ENCODE results near the gene STEAP4. TPM values are rescaled to one million over a fixed set of nuclear protein-coding genes. Genes with fewer than 3 reads are reported as not detected.

STEAP4 gene
- total RNA-seq, 1 donor from 2014 or later = 53.9 TPM

DNA sequence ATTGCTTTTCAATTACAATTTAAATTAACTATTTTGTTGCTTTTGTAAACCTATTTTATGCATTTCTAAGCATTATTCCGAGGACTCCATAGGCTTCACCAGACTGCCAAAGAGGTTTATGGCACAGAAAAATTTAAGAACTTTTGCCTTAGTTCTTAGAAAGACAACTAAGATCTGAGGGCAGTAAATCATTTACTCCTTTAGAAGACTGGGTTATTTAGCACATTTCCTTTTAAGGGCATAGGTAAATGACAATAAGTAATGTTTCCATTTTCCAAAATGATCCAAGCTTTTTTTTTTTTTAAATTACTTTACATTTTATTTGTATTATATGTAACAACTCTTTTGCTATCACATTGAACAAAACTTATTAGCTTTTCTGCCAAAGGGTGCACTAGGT, 15.0 kb upstream of the STEAP4 start:
- intact Hi-C loops (cut with DNase I) = no loop called here
- TF ChIP-seq, protein P1, sequence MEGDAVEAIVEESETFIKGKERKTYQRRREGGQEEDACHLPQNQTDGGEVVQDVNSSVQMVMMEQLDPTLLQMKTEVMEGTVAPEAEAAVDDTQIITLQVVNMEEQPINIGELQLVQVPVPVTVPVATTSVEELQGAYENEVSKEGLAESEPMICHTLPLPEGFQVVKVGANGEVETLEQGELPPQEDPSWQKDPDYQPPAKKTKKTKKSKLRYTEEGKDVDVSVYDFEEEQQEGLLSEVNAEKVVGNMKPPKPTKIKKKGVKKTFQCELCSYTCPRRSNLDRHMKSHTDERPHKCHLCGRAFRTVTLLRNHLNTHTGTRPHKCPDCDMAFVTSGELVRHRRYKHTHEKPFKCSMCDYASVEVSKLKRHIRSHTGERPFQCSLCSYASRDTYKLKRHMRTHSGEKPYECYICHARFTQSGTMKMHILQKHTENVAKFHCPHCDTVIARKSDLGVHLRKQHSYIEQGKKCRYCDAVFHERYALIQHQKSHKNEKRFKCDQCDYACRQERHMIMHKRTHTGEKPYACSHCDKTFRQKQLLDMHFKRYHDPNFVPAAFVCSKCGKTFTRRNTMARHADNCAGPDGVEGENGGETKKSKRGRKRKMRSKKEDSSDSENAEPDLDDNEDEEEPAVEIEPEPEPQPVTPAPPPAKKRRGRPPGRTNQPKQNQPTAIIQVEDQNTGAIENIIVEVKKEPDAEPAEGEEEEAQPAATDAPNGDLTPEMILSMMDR (IDR thresholded peaks at IDR 0.05) = no peak
- H3K36me3 ChIP-seq = no peaks in the 10 kb centered on the region

DNA sequence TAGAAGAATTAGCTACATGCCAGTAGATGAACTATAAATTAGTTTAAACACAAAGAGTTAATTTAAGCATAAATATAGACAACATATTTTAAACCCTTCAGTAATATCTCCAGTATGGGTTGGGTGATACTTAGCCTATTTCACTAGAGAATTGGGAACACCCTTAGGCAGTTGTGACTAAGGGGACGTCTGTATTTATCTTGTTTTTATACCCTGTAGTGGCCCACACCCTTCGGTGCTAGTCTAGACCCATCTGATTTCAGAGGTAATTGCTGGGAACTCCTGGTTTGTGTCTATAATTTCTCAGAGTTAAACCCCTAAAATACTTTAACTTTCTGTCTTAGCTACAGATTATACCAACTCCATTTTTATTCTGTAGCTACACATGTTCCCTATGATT, 11.5 kb upstream of the STEAP4 start:
- ATAC-seq = no peak
- Histone ChIP-seq H3K9me3 (no peaks in the 10 kb centered on the region), H3K4me1 (peaks cover 8% of the 10 kb centered on the region), H3K27me3 (no peaks in the 10 kb centered on the region), H3K27ac (no peak overlapping the region), H3K36me3 (no peaks in the 10 kb centered on the region), H3K4me3 (no peak overlapping the region)
- intact Hi-C loops (cut with DNase I) = no loop called here
- TF ChIP-seq, protein P1 (IDR thresholded peaks at IDR 0.05) = no peak
- no peak for DNase-seq

More for the DNA sequence above, 15.0 kb upstream of the STEAP4 start:
- H3K9me3 ChIP-seq = no peaks in the 10 kb centered on the region
- no peak overlapping the region for H3K4me3 ChIP-seq
- no peak for DNase-seq
- no peak overlapping the region for H3K27ac ChIP-seq
- H3K4me1 ChIP-seq = peaks cover 8% of the 10 kb centered on the region
- no peaks in the 10 kb centered on the region for H3K27me3 ChIP-seq
- ATAC-seq = no peak

DNA sequence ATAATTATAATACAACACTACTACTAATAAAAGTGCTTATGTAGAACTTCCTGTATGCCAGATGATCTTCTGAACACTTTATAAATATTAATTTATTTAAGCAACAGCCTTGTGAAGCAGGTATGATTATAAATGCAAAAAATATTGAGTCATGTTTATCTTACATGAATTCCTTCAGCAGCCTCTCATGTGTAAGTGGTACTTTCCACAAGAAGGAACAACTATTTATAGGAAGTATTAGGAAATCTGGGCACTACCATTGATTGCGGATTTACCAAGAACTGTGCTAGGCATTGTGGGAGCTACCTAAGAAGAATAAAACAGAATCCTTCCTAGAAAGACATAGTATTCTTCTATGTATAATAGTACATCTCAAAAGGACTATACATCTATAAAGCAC, 10.7 kb upstream of the STEAP4 start:
- Histone ChIP-seq H3K4me1 (peaks cover 8% of the 10 kb centered on the region), H3K4me3 (no peak overlapping the region), H3K9me3 (no peaks in the 10 kb centered on the region), H3K27me3 (no peaks in the 10 kb centered on the region), H3K27ac (no peak overlapping the region), H3K36me3 (no peaks in the 10 kb centered on the region)
- TF ChIP-seq, protein P1 (IDR thresholded peaks at IDR 0.05) = no peak
- ATAC-seq (peak; percentile 86), DNase-seq (no peak)
- intact Hi-C loops (cut with DNase I) = no loop called here

DNA sequence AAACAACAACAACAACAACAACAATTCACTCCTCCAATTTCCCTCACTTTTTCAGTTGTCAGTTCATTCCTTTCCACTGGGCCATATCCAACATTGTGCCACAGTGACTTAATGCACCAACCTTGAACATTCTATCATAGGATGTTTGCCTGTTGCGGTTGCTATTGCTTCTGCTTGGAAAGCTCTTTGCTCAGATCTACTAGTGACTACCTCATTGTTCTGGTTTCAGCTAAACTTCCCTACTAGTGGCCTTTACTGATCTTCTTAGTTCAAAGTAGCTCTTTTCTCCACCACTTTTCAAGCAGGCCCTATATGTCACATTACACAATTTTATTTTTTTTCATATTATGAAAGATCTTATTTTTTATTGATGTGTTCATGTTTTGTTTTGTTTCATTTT, 9.8 kb upstream of the STEAP4 start:
- TF ChIP-seq, protein P1 (IDR thresholded peaks at IDR 0.05) = no peak
- intact Hi-C loops (cut with DNase I) = no loop called here
- no peak overlapping the region for H3K27ac ChIP-seq
- H3K4me3 ChIP-seq = no peak overlapping the region
- ATAC-seq (peak; percentile 15), DNase-seq (no peak)
- H3K4me1 ChIP-seq = peaks cover 8% of the 10 kb centered on the region
- H3K9me3 ChIP-seq = no peaks in the 10 kb centered on the region
- H3K36me3 ChIP-seq = no peaks in the 10 kb centered on the region
- H3K27me3 ChIP-seq = no peaks in the 10 kb centered on the region

DNA sequence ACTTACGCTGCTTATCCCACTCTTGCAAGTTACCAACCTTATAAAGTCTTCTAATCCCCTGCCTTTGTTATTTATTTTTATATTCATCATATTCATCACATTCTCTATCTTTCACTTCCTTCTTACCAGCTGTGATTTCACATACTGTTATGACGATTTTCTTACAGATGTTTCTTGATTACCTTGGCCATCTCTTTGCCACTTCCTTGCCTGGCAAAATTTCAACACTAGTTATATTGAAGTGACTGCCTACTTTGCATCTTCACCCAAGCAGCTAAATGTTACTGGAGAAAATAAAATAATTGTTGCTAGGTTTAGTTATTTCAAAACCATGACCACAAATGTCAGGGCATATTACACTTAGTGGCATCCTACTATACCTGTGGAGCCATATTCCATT, 8.8 kb upstream of the STEAP4 start:
- Histone ChIP-seq H3K27me3 (no peaks in the 10 kb centered on the region), H3K36me3 (no peaks in the 10 kb centered on the region), H3K9me3 (no peaks in the 10 kb centered on the region), H3K27ac (no peak overlapping the region), H3K4me1 (peaks cover 8% of the 10 kb centered on the region), H3K4me3 (no peak overlapping the region)
- intact Hi-C loops (cut with DNase I) = no loop called here
- DNase-seq = no peak
- ATAC-seq = no peak
- TF ChIP-seq, protein P1 (IDR thresholded peaks at IDR 0.05) = no peak

DNA sequence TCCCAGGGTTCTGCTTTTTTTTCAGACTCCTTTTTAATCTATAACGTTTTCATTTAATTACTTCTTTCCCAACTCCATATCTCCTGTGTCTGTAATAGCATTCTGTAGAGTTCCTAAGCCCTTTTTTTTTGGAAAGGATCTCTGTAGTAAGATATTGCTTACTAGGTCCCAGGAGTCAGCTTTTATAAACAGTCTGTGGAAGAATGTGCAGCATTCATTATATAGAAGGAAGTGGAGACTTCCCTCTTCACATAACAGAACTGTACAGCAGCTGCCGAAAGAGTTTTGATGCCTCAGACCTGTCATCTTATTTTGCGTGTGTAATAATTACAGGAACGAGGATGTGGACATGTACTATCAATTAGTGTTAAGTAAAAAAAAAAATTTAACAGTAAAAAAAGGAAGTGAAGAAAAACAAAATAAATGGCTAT, 7.4 kb upstream of the STEAP4 start:
- ATAC-seq = peak; percentile 45
- Histone ChIP-seq H3K9me3 (no peaks in the 10 kb centered on the region), H3K4me3 (no peak overlapping the region), H3K27ac (no peak overlapping the region), H3K4me1 (peaks cover 8% of the 10 kb centered on the region), H3K27me3 (no peaks in the 10 kb centered on the region), H3K36me3 (no peaks in the 10 kb centered on the region)
- no peak for DNase-seq
- TF ChIP-seq, protein P1 (IDR thresholded peaks at IDR 0.05) = no peak
- intact Hi-C loops (cut with DNase I) = no loop called here
